NCI-H526 (cell line): ENCODE measurements around the gene SUPT7L.
"Not testable (repeated sequence)": the region's sequence is repeated elsewhere in the genome, so short reads cannot be mapped to it uniquely, and the experiment has no call there.

Experiments
- DNase-seq, 2 experiments: peaks; one replicate each; lab custom pipeline; 2025; lab: John Stamatoyannopoulos, UW

SUPT7L gene

DNA sequence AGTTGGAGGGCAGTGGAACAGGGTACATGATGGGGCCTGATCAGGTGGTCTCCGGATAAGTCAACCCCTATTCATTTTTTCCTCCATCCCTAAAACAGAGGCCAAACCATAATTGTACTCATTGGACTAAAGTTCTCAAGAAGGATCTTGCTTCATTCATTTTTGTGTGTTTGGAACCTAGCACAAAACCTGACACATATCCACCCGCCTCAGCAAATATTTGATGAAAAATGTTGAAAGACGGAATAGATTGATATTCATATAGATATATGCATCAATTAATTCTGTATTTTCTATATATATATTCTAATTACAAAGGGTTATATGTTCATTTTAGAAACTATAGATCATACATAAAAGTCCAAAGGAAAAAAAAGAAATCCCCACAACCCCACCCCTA, 22.2 kb upstream of the SUPT7L start:
- DNase-seq = no peak

DNA sequence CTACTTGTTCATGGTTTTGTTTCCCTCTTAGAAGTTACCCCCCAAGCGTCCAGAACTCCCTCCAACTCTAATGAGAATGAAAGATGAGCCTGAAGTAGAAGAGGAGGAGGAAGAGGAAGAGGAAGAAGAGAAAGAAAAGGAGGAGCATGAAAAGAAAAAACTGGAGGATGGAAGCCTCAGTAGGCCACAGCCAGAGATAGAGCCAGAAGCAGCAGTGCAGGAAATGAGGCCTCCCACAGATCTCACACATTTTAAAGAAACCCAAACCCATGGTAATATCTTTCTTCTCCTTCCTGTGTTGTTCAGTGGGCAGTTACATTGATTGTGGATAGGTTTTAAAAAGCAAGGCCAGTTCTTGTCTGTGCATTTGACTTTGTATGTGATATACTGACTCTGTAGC, 21.6 kb upstream of the SUPT7L start:
- not testable (repeated sequence) for DNase-seq

DNA sequence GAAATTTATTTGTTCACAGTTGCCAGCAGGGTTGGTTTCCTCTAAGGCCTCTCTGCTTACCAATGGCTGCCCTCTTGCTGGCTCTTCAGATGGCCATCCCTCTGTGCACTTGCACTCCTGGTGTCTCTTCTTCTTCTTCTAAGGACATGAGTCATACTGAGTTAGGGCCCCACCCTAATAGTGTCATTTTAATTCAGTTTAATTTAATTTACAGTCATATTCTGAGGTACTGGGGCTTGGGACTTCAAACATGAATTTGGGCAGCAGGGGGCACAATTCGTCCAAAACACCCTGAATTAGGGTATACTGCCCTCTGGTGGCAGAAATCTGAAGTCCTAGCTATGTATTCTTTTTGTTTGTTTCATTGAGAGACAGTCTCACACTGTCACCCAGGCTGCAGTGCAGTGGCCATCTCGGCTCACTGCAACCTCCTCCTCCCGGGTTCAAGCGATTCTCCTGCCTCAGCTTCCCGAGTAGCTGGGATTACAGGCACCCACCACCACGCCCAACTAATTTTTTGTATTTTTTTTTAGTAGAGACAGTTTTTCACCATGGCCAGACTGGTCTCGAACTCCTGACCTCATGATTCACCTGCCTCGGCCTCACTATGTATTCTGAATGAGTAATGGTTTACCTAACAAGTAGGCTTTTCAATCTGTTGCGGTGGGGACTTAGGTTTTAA, 20.1 kb upstream of the SUPT7L start:
- DNase-seq = peak; percentile 82 to 94

DNA sequence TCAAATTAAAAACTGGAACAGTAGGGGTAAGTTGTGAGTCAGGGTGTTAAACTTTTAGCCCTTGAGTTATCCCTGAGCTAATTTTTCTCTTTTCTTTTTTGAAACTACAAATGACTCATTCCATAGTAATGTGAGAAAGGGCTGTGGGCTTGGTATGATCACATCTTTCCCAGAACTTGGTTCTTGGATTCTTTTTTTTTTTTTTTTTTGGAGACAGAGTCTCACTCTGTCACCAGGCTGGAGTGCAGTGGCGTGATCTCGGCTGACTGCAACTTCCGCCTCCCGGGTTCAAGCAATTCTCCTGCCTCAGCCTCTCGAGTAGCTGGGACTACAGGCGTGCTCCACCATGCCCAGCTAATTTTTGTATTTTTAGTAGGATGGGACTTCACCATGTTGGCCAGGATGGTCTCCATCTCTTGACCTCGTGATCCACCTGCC, 18.9 kb upstream of the SUPT7L start:
- DNase-seq = not testable (repeated sequence)

DNA sequence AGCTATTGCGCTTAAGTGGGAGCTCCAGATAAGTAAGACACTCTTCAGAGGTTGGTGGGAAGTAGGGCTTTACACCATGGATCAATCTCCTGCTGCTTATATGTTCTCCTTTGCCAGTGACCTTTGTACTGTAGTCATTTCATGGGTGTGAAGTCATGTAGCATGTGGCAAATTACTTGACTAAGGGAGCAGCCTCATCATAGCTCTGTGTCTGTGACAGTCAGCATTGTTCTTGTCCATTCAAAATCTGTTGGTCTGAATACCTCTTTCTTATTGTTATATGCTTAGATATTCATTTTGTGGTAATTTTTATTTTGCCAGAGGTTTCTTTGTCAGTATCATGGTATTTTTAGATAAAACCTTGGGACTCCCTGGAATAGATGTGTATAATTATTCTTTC, 18.4 kb upstream of the SUPT7L start:
- no peak for DNase-seq

DNA sequence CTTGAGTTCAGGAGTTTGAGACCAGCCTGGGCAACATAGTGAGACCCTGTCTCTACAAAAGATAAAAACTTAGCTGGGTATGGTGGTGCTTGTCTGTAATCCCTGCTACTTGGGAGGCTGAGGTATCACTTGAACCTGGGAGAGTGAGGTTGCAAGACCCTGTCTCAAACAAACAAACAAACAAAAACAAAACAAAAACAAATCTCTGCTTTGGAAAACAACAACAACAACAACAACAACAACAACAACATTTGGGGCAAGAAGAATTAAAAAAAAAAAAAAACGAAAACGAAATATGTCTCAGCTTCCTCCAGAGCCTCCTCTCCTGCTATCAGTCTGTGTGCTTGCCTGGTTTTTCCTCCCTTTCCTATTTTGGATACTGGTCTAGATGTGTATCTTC, 17.2 kb upstream of the SUPT7L start:
- no peak for DNase-seq

DNA sequence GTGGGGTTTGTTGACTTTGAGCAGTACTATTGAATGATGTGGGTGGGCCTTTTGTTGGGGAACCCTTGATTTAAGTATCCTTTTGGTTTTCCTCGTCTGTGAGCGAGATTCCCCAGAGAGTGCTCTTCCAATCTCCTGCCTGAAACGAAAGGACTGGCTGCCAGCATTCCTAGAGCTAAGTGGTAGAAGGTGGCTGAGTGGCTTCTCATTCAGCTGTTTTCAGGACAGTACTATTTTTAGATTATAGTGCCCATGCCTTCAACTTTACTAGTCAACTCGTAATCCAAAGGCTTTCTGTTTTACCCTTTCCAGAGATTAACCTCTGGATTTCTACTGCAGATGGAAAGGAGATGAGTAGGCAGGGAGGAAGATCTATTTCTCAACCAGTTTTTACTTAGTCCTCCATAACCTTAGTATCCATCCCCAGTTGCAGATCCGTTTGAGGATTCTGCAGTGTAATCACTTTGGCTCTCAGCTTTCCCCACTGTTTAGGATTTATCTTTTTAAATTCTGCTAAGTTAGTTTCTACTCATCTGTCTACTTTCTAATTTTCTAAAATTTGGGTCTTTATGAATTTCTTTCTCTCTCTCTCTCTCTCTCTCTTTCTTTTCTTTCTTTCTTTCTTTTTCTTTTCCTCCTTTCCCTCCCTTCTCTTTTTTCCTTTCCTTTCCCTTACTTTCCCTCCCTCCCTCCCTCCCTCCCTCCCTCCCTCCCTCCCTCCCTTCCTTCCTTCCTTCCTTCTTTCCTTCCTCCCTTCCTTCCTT, 9.5 kb upstream of the SUPT7L start:
- no peak for DNase-seq

DNA sequence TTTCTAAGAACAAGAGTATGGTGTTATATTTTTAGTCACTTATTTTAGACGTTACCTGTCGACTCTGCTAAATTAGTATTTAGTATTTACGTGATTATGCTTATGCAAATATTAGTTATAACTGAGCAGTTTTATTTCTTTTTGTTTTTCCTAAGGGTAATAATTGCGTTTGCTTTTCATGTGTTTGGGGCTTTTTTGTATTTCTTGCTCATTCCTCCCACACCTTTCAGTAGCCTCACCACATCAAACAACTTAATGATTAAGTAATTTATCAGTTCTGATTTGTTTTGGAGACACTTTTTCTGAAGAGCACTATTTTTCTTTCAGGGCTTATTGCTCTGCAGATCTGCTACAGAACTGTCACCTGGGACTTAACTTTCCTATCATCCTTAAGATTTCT, 7.8 kb upstream of the SUPT7L start:
- no peak for DNase-seq

DNA sequence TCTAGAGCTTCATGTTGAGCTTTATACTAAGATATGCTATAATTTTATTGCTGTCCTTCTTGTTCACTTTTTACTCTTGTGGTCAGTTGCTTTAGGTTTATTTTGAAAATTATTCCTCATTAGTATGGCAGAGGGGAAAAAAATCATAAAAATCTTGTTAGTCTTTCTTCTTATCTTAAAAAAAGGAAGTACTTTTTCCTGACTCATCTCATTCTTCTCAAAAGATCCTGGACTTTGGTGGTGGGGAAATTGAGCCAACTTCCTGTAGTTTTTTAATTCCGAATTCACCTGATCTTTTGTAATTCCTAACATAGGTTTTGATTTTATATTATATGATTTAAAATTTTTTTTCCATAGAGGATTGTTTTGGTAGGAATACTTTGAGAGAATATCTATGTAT, 4.0 kb upstream of the SUPT7L start:
- DNase-seq = no peak

DNA sequence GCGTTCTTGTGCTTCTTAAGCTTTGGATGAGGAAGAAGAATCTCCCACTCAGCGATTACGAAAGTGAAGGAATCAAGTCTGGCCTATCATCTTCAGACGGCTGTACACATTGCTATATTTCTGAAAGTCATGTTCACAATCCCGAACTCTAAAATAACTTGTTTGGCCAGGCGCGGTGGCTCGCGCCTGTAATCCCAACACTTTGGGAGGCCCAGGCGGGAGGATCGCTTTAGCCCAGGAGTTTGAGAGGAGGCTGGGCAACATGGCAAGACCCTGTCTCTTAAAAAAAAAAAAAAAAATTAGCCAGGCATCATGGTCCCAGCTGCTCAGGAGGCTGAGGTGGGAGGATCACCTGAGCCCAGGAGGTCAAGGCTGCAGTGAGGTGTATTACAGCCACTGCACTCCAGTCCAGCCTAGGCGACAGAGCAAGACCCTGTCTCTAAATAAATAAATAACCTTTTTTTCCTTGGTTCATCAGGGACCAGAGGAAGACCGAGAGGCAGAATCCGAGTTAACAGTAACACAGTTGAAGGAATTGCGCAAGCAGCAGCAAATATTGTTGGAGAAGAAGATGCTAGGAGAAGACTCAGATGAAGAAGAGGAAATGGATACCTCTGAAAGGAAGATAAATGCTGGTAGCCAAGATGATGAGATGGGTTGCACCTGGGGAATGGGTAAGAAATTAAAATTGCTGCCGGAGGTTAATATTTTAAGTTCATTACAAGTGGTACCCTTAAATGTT, 1.4 kb upstream of the SUPT7L start:
- no peak for DNase-seq

DNA sequence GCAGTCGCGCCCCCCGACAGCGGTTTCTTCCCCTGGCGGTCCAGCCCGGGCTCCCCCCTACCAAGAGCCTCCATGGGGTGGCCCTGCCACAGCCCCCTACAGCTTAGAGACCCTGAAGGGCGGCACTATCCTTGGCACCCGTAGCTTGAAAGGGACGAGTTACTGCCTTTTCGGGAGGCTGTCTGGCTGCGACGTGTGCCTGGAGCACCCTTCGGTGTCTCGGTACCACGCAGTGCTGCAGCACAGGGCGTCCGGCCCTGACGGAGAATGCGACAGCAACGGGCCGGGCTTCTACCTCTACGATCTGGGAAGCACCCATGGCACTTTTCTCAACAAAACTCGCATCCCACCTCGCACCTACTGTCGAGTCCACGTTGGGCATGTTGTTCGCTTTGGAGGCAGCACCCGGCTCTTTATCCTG, 750 bp upstream of the SUPT7L start:
- peak in 1 of 2 experiments; percentile 33 for DNase-seq

DNA sequence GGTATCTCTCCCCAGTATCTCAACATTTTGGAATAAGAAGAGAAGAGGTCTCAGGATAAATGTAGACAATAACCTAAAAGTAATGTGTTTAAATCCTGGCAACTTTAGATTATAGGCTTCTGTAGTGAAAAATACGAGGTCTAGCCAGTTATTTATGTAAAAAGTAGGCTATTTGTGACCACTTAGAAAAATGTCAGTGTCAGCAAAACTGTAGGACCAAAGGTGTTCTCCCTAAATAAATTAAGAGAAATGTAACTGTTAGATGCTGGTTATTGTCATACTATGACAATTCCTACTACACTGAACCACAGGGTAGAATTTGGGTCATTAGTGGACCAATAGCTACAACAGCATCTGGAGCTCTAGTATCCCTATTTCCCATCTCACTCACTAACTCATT, 2.0 kb downstream of the SUPT7L start:
- DNase-seq = no peak

DNA sequence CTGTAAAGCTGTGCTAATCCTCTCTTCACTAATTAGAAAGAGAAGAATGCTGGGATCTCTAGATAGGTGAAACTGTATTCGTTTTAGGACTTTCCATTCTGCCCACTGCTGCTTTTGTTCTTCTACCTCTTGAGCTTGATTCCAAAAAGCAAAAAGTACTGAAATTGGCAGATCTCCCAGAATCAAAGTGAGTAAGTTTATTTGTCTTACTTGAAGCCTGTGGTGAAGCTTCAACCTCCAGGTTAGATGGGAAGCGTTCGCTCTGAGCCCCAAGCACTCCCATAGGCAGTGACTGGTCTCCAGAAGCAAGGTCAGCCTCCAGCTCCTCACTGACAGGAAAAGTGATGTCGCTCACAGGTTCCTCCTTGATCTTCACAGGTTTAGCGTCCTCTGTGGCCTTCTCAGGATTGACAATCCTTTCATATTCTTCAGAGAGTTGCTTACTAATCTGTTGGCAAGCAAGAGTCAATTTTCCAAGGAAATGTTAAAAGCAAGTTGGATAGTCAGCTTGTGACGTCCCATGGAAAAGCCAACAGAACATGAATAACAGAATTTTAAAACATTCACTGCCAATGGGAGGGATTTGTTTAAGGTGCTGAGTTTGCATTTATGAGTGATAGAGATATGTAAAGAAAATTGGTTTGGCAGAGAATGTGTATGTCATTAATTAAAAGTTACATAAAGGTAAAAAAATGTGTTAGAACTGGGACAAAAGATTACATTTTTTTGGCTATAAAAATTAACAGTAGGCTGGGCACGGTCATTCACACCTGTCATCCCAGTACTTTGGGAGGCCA, 8.1 kb downstream of the SUPT7L start:
- DNase-seq = no peak

DNA sequence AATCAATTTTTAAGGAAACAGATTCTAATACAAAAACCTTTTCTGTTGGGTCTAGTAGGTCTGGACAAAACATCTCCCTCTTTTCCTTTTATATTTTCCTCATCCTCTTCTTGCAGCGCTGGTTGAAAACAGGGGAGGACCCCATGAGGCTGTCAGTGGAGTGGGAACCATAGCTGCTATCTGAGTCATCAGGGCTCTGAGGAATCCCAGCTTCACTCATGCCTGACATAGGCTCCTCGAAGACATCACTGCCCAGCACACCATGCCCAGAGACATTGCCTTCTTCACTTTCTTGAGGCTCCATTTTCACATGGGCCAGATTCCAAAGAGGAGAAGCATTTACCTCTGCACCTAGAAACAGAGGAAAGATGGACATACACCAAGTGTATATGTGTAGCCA, 10.0 kb downstream of the SUPT7L start:
- no peak for DNase-seq

DNA sequence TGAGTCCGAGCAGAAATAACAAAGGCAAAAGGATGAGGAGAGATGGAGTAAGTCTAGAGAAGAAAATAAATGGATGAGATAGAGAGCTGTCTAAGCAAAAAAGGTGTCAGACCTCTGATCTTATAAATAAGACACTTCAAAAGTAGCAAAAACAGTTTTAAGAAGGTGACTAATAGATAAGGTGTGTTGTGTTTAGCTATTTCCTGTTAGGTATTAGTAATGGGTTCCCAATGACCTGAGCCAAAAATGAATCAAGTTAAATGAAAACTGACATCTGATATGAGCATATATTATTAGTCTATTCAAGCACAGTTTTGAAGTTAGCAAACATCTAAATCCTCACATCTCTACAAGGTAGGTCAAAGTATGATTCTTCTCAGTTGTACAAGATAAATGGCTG, 10.6 kb downstream of the SUPT7L start:
- DNase-seq = no peak

DNA sequence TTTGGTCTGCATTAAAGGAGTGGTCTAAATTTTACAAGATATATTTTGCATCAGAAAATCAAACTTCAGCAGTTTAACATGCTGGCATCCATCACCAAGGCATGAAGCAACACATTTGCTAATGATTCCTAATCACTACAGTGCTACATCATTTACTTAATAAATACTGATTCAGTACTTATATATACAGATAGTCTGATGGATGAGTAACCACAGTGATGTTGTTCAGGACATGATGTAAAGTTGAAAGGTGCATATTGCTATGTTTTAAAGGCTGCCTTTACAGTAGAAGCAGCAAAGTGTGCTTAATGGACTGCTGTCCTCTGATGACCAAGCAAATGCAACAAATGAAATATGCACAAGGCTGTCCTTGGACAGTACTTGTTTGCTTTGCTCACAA, 11.1 kb downstream of the SUPT7L start:
- DNase-seq = no peak

DNA sequence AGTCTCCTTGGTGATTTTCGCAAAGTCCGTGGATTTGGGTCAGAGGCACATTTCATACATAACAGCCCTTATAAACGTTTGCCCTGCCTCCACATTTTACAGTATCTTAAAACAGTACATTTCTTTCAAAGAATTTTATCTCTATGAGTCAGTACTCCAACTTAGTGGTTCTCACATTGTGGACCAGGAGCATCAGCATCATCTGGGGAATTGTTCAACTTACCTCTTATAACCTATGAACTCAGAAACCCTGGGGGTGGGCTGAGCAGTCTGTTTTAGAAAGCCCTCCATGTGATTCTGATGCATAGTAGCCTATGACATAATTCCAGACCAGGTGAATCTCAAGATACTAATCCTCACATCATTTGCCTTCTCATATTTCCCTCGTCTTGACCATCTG, 12.4 kb downstream of the SUPT7L start:
- DNase-seq = no peak

DNA sequence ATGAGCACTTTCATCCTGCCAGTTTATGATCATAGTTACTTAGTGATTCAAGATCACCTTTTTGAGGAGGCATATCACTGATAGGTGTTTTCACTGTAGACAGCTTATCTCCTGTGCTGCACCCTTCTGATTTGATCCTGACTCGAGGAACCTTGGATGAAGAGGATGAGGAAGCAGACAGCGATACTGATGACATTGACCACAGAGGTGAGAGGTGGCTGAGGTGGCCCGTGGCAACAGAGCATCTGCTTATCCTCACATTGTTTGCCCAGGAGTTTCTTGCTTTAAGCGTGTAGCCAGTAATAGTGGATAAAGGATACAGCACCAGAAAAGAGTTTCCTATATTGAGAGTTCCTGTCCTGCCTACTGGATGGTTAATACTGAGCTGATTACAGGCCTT, 15.7 kb downstream of the SUPT7L start:
- DNase-seq = no peak

DNA sequence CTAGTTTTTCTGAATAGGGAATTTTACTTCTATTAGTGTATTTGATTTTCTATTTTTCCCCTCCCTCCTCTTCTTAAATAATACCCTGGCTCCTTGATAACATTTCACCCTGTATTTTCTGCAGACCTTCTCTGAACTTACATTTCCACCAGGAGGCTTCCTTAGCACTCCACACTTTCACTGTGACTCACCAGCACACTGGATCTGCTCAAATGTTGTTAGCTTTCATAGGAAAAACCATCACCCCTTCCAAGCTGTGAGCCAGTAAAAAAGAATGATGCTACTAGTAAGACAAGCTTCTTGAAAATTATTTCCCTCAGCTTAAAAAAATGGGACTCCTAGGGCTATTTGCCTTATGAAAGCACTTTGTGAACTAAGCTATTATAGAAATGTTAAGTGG, 16.1 kb downstream of the SUPT7L start:
- DNase-seq = no peak

DNA sequence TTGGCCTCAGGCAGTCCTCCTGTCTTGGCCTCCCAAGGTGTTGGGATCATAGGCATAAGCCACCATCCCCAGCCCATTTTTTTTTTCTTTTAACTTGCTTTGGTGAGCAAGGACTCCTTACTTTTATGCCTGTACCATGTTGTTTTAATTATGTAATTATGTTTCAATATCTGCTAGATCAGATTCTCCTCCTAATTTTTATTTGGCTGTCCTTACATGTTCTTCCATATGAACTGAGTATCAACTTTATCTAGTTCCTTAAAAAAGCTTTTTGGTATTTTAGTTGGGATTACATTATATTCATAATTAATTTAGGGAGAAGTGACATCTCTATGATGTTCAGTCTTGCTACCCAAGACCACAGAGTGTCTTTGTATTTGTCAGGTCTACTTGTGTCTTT, 18.2 kb downstream of the SUPT7L start:
- no peak for DNase-seq

DNA sequence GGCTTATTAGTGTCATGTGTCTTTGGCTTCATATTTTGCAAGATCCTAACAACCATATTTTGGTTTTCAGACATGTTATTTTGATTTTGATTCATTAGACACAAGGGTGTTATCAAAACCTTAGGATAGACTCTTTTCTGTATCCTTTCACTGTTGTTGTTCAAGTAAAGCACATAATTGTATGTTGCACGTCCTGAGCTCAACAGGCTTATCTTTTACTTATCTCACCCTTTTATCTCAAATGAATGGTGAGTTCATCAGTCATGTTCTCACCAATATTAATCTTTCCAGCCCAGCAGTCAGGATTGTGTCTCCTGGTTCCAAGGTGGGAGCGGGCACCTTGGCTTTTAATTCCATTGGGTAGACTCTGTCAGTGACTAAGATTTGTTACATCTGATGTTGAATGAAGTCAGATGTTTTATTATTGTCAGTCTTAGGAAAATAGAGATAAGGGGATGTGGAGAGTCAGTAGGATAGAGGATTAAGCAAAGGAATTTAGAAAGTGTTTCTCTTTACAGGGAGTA, 22.6 kb downstream of the SUPT7L start:
- DNase-seq = no peak

DNA sequence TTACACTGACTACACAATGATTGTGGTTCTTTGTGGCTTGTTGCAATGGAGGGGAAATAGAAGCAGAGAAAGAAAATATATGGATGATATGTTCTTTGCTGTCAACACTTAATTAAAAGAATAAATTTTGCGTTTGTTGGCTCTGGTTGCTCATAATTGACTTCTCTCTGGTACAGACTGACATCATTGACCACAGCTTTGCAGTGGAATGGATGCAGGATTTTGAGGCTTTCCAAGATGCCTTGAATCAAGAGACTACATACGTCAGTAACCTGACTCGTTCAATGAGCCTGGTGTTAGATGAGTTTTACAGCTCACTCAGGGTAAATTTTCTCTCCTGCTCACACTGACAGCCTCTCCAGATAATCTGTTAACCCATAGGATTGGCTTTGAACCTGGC, 24.7 kb downstream of the SUPT7L start:
- no peak for DNase-seq
